GM21576 (cell line): Measurements from ENCODE around the gene TEAD2.

Experiments used
- ATAC-seq: cut with Tn5 transposase; IDR thresholded peaks from one replicate; pipeline ENCODE4 v1.9.1; 2021; ENCODE audit warnings: mild to moderate bottlenecking, moderate library complexity; ENCODE audit not compliant: unreplicated experiment

The TEAD2 gene

GRCh38 chr19:49348305-49349189 lies 13.7 kb downstream of the TEAD2 start:
- ATAC-seq = no peak

DNA sequence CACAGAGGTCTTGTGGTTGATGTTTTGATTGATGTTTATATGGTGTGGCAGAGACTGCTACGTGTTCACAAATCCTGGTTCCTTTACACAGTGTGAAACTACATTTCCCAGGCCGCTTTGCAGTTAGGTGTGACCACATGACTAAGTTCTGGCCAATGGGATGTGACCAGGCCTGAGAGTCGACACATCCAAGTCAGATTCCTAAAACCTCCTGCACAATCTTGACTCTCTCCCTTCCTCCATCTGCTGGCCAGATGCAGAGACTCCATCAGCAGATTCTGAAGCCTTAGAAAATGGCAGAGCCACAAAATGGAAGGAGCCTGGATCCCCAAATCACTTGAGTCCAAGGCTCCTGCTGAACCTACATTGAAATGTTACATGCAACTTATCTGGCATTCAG lies 14.4 kb downstream of the TEAD2 start:
- ATAC-seq = no peak

- no peak for ATAC-seq
Observed at GRCh38 chr19:49347191-49347590, 15.0 kb downstream of the TEAD2 start.

- no peak for ATAC-seq
Observed at GRCh38 chr19:49344505-49345423, 17.5 kb downstream of the TEAD2 start.

DNA sequence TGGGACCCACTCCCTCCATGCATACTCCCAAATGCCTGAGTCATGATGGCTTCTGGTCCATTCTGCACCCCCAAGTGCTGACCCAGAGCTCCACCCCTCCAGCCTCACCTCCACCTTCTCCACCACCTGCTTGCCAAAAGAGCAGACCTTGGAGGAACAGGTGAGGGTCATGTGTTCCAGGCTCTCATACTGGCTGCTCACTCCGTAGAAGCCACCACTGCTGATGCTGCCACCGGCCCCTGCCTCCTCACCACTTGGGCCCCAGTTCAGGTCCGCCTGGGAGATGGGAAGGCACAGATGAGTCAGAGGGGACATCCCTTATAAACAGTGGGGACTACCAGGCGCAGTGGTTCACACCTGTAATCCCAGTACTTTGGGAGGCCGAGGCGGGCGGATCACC lies 19.1 kb downstream of the TEAD2 start:
- ATAC-seq = no peak

DNA sequence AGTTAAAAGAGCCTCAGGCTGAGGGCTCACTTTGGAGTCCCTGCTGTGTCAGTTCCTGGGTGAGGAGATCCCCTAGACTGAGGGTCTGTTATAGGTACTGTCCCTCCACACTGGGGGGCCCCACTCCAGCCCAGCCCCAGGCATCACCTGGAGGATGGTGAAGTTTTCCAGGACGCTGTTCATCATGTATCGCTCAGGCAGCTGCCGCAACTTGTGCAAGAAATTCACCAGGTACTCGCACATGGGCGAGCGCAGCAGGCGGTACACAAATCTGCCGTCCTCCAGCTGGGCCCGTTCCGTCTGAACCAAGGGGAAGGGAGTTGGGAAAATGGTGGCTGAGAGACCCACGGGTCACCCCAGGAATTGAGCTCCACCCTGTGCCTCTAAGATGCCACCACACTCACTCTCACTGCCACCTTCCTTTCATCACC lies 19.9 kb downstream of the TEAD2 start:
- ATAC-seq = no peak

DNA sequence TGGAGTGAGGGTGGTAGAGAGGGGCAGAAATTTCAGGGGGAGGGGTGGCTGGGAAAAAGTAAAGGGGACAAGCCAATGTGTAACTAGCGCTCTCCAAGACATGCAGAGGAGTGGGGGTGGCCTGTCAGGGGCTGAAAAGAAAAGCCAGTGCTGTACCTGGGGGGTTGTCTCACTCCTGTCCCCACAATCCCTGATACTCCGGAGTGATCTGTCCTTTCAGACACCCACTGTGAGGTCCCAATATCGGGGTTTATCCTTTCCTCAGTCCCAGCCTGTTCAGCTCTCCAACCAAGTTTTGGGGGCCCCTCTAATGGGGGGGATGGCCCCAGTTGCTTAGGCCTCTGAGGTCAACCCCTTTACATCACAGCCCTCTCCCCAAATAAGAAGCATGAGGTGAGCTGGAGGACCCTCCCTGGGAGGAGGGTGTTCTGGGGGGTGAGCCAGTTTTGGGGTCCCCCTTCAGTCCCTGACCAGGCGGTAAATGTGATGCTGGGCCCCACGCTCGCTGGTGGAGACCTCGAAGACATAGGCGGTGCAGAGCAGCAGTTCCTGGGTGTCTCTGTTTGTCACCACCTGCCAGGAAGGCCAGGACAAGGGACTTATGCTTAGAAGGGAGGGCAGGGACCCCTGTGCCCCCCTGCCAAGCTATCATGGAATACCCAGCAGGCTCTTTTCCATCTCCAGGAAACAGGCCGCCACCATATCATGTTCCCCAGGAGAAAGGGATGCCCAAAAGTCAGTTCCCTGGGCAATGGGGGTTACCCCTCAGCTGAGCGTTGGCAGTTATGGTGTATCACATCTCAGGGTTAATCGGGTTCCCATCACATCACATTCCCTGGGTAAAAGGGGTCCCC lies 21.1 kb downstream of the TEAD2 start:
- ATAC-seq = no peak

DNA sequence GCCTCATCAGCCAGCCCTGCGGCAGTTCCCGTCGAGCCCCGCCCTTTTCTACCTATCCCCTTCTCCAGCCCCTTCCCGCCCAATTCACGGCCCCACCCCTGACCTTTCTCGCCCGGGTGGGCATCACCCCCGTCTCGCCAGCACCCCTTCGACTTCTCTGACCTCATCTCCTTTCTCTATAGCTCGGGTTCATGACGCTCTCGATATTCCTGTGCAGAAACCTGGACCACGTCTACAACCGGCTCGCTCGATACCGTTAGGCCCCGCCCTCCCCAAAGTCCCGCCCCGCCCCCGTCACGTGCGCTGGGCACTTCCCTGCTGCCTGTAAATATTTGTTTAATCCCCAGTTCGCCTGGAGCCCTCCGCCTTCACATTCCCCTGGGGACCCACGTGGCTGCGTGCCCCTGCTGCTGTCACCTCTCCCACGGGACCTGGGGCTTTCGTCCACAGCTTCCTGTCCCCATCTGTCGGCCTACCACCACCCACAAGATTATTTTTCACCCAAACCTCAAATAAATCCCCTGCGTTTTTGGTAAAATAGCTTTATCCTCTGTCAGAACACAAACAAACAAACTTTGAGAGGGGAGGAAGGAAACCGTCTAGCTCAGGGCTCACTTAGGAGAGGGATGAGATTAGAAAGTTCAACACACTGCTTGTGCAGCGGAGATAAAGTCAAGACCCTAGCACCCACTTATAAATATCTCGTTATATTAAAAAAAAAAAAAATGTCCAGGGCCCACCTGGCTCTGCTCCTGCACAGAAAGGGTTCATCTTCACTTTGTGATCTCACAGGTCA lies 21.9 kb downstream of the TEAD2 start:
- ATAC-seq = peak; percentile 55

DNA sequence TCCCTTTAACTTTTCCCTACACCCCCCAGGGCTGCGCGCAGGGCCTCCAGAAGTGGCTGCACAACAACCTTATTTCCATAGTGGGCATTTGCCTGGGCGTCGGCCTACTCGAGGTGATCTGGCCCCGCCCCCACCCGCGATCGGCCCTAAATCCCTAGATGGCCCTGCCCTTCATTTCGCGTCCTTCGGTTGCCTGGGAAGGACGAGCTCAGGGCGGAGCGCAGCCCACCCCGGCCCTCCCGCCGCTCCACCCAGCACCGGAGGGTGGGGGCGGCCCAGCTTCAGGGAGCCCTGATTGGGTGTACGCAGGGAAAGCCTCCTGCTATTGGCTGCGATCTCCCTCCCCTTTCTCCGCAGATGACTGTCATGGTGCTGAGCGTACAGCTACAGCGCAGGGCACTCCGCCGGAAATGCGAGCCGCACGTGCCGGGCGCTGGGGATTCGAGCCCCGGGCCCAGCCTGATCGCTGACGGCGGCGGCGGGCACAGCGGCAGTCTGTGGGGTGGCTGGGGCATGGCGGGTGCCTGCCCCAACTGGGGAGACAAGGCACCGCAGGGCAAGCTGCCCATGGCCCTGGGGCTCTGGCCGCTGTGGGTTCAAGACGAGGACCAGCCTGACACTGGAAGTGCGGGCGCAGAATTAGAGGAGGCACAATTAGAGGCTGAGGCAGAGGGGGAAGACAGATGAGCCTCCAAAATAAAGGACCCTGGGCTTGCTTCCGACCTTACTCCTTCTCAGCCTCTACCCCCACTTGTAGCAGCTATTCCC lies 22.7 kb downstream of the TEAD2 start:
- ATAC-seq = no peak

GRCh38 chr19:49338691-49339300 lies 23.4 kb downstream of the TEAD2 start:
- ATAC-seq = no peak

DNA sequence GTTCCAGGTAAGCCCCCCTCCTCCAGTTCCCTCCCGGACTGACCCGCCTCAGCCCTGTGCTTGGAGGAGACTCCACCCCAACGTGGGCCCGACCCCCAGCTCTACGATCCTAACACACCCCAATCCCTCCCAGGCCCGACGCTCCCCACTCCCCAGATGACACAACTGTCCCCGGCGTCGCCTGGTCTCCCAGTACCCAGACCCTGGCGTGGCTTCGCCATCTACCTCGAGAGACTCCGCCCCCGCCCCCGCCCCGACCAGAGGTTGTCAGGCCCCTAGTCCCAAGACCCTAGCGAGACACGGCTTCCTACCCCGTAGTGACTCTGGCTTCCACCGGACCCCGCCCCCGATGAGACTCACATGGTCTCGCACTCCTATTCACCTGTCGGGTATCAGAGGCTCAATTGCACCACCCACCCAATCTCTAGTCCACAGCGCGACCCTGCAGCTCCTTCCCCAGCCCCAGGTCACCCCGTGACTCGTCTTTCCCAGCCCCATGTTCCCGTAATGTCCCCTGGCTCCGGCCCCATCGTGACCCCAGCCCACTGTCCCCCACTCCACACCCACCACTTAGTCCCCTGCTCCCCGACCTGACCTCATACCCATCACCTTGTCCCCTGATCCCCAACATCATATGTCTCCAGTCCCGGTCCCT lies 24.1 kb downstream of the TEAD2 start:
- no peak for ATAC-seq

DNA sequence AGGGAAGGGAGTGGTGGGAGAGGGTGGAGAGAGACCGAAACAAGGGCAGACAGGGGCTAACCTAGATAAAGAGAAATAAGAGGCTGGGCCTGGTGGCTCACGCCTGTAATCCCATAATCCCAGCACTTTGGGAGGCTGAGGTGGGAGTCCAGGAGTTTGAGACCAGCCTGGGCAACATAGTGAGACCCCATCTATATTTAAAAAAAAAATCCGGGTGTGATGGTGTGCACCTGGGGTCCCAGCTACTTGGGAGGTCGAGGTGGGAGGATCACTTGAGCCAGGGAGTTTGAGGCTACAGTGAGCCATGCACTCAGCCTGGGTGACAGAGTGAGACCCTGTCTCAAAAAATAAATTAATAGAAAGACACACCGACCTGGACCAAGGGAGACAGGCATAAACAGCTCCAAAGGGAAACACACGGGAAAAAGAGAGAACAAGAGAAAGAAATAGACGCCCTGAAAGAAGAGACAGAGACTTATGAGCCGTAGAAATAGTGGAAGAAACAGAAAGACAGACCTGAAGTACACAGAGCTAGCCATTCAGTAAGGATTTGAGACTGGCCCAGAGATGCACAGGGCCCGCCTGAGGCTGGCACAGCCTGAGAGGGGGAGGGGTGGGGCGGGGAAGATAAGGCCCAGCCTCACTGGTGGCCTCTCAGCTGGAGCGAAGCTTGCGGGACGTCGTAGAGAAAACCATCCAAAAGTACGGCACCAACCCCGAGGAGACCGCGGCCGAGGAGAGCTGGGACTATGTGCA lies 24.8 kb downstream of the TEAD2 start:
- no peak for ATAC-seq

DNA sequence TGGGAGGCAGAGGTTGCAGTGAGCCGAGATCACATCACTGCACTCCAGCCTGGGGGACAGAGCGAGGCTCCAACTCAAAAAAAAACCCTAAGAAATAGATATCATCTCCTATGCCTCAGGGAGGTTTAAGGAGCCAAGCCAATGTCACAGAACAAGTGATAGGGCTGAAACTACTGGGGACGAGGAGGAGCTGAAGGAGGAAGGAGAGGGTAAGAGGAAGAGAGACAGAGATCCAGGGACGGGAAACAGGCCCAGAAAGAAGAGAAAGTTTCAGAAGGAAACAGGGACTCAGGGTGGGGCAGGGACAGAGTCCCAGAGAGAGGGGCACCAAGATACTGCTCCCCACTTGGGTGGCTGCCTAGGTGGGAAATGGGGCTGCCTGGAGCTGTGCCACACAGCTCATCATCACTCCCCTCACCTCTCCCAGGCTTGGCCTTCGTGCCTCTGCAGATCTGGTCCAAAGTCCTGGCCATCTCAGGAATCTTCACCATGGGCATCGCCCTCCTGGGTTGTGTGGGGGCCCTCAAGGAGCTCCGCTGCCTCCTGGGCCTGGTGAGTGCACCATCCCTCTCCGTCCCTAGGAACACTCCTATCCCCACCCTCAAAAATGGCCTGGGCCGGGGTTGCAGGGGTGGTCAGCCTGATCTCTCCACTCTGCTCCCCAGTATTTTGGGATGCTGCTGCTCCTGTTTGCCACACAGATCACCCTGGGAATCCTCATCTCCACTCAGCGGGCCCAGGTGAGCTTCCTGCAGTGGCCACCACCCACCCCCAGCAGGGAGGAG lies 25.5 kb downstream of the TEAD2 start:
- no peak for ATAC-seq

GRCh38 chr19:49335784-49336481 lies 26.3 kb downstream of the TEAD2 start:
- no peak for ATAC-seq

DNA sequence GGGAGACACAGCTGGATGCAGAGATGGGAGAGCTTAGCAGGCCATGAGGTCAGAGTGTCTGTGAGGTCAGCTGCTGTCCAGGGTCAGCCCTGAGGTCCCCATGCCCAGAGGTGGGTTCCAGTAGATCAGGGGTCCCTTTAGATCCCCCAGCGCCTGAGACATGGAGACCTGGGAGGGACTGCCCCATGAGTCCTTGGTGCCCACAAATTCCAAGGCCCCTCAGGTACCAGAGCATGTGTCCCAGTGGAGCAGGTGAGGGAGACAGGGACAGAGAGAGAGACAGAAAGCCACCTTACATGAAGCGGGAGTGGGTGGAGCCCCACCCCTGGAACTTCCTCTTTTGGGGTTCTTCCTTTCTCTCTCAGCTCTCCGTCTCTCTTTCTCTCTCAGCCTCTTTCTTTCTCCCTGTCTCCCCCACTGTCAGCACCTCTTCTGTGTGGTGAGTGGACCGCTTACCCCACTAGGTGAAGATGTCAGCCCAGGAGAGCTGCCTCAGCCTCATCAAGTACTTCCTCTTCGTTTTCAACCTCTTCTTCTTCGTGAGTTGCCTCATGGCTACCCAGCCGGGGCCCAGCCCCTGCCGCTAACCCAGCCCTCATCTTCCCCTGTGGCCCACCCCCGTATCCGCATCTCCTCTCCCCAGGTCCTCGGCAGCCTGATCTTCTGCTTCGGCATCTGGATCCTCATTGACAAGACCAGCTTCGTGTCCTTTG lies 27.0 kb downstream of the TEAD2 start, which contains the start of gene CD37:
Gene CD37 (plus strand): TSS at position 336 of the 713 bp plus-strand sequence. CDS start 135 bp downstream, at position 471.
- ATAC-seq = no peak
